Measurements from ENCODE around the gene TECTB.

The TECTB gene

DNA sequence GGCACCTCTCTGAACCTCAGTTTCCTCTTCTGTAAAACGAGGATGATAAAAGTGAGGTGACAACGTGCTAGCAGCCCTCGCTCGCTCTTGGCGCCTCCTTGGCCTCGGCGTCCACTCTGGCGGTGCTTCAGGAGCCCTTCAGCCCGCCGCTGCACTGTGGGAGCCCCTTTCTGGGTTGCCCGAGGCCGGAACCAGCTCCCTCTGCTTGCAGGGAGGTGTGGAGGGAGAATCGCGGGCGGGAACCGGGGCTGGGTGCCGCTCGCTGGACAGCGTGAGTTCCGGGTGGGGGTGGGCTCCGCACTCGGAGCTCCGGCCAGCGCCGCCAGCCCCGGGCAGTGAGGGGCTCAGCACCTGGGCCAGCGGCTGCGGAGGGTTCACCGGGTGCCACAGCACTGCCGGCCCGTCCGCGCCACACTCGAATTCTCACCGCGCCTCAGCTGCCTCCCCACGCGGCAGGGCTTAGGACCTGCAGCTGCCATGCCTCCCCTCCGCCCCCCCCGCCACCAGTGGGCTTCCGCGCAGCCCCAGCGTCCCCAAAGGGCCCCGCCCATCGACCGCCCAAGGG lies 66.4 kb downstream of the TECTB start:
- no peak for DNase-seq

DNA sequence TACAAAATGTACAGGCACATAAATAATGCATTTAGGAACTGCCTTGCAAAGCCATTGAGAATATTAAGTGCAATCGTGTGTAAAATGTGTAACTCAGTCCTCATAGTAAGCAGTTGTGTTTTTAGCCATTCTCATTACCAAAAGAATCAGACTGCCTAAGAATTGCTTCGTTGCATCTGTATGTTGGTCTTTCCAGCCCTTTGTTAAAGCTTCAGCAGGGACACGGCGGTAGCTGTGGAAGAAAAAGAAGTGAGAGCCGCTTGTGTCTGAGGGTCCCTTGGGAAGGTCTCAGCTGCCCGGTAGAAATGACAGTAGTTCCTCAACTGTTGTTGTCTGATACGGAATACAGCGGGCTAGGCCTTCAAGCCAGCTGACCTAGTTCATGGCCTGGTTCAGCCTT lies 67.9 kb downstream of the TECTB start:
- no peak for DNase-seq

DNA sequence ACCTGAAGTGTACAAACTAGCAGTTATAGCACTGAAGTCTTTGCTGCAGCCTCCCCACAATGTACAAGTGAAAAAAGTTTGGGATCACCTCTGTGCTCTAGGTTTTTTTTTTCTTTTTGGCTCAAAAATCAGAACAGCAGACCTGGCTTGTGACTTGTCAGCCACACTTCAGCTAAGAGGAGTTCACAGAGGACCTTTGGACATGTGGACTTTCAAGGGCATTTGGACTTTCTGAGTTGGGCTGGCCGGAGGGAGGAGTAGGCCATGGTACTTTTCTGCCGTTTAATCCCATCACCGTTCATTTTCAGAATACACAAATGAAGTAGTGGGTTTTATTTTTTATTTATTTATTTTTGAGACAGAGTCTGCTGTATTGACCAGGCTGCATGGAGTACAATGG lies 68.8 kb downstream of the TECTB start:
- DNase-seq: no peak

DNA sequence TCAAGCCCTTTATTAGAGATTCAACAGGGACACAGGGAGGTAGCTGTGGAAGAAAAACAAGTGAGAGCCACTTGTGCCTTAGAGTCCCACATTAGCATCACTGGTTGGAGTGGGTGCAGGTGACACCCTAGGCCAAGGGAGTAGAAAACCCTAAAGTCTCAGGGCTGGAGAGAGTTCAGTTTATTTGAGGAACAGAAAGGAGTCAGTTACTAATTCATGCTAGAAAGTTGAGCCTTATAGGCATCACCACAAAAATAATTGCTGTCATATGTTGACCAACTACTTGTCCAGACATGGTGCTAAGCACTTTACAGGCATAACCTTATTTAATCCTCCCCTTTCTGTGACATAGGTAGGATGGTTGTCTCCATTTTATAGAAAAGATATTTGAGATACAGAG lies 69.8 kb downstream of the TECTB start:
- DNase-seq: no peak
